Uterus (tissue), 2 donors: ENCODE results near the gene TRAF6.

Source experiments
- POLR2A ChIP-seq, 2 donors: fragments of 450-650 bp; IDR thresholded peaks; one replicate each; pipeline ENCODE4 v1.6.1; 2016; ENCODE audit warnings: antibody characterized with exemption in 2 of 2, mild to moderate bottlenecking in 1 of 2, moderate library complexity in 1 of 2
- TF ChIP-seq, protein P1 (sequence below), 4 experiments: fragments of 200-600 bp in 2 of 4; fragments of 450-650 bp in 2 of 4; sonication (generic) in 2 of 4; IDR thresholded peaks; one replicate each; pipeline ENCODE4 v1.5.1; 2016 to 2019; ENCODE audit warnings: antibody characterized with exemption in 4 of 4, mild to moderate bottlenecking in 2 of 4, moderate library complexity in 1 of 4

DNA sequence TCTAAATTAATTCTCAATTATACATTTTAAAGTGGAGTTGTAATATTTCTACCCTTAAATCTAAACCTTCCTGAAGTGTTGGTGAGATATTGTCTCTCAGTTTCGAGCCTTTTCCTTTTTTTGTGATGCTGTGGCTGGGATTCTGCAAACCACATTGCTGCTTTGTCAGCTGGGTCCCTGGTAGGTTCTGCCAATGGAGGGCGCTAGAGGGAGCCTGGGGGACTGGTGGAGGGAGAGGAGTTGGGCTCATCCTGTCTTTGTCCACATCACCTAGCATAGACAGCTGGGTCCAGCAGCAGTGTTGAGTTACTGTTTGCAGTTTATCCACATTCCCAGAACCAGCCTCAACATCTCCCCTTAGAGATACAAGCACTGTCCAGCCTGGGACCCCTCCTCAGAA lies 41.0 kb downstream of the TRAF6 start:
- TF ChIP-seq, protein P1, sequence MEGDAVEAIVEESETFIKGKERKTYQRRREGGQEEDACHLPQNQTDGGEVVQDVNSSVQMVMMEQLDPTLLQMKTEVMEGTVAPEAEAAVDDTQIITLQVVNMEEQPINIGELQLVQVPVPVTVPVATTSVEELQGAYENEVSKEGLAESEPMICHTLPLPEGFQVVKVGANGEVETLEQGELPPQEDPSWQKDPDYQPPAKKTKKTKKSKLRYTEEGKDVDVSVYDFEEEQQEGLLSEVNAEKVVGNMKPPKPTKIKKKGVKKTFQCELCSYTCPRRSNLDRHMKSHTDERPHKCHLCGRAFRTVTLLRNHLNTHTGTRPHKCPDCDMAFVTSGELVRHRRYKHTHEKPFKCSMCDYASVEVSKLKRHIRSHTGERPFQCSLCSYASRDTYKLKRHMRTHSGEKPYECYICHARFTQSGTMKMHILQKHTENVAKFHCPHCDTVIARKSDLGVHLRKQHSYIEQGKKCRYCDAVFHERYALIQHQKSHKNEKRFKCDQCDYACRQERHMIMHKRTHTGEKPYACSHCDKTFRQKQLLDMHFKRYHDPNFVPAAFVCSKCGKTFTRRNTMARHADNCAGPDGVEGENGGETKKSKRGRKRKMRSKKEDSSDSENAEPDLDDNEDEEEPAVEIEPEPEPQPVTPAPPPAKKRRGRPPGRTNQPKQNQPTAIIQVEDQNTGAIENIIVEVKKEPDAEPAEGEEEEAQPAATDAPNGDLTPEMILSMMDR (IDR thresholded peaks at IDR 0.05): no peak
- no peak for TF ChIP-seq POLR2A (IDR thresholded peaks at IDR 0.05)
